Osteoblast (primary cell): Measurements from ENCODE around the gene CPA1. TPM values are rescaled to one million over a fixed set of nuclear protein-coding genes. Genes with fewer than 3 reads are reported as not detected.
A peak's percentile ranks its signal among the peaks of the same experiment; 100 is the strongest.

Experiments
- DNase-seq: peaks from one replicate; pipeline ENCODE4 v3.0.0; 2011; ENCODE audit warnings: low spot score, mixed read lengths; ENCODE audit not compliant: insufficient read length; ENCODE audit errors: missing footprints
- H2AFZ ChIP-seq: 2 replicates; pipeline ENCODE4 v1.6.0; 2011; ENCODE audit warnings: mild to moderate bottlenecking, low read length
- H3K27ac ChIP-seq: 2 replicates; pipeline ENCODE4 v1.5.1; 2011; ENCODE audit warnings: mild to moderate bottlenecking, low read depth, low read length, moderate library complexity
- H3K27me3 ChIP-seq: 2 replicates; pipeline ENCODE4 v1.6.0; 2012; ENCODE audit warnings: mild to moderate bottlenecking, control low read depth, inconsistent platforms, low read length, moderate library complexity; ENCODE audit not compliant: insufficient read depth
- H3K36me3 ChIP-seq: 2 replicates; pipeline ENCODE4 v1.5.1; 2011; ENCODE audit warnings: mild to moderate bottlenecking, low read length, control low read depth, moderate library complexity; ENCODE audit not compliant: insufficient read depth
- H3K4me1 ChIP-seq: 2 replicates; pipeline ENCODE4 v1.5.1; 2011; ENCODE audit warnings: mild to moderate bottlenecking, low read length, control low read depth, moderate library complexity; ENCODE audit not compliant: insufficient read depth
- H3K4me2 ChIP-seq: 2 replicates; pipeline ENCODE4 v1.6.0; 2011; ENCODE audit warnings: mild to moderate bottlenecking, low read length; ENCODE audit not compliant: insufficient read depth
- H3K4me3 ChIP-seq: fragments of 200-600 bp; sonication (generic); 3 replicates; pipeline ENCODE4 v1.5.1; 2012; ENCODE audit warnings: mild to moderate bottlenecking, low read length, inconsistent platforms; ENCODE audit not compliant: insufficient read depth
- H3K79me2 ChIP-seq: 2 replicates; pipeline ENCODE4 v1.6.0; 2012; ENCODE audit warnings: mild to moderate bottlenecking, low read length, control low read depth, inconsistent platforms; ENCODE audit not compliant: insufficient read depth
- H3K9me3 ChIP-seq: 2 replicates; pipeline ENCODE4 v1.5.1; 2011; ENCODE audit warnings: low read depth, low read length, control low read depth
- H4K20me1 ChIP-seq: 2 replicates; pipeline ENCODE4 v1.6.0; 2012; ENCODE audit warnings: mild to moderate bottlenecking, low read length, control low read depth; ENCODE audit not compliant: insufficient read depth
- total RNA-seq: library from RNA; depleted of rRNA; stranded (reverse); fragments of >200 nt; gene quantifications from 2 replicates; pipeline ENCODE4 v1.2.3, GENCODE V29; 2012
- TF ChIP-seq, protein P1 (sequence below): IDR thresholded peaks from 2 replicates; pipeline ENCODE4 v1.5.1; 2011; ENCODE audit warnings: mild to moderate bottlenecking, low read depth, low read length, moderate library complexity; ENCODE audit errors: extremely low read depth

Gene CPA1
- total RNA-seq, 1 donor = 1.1 TPM

DNA sequence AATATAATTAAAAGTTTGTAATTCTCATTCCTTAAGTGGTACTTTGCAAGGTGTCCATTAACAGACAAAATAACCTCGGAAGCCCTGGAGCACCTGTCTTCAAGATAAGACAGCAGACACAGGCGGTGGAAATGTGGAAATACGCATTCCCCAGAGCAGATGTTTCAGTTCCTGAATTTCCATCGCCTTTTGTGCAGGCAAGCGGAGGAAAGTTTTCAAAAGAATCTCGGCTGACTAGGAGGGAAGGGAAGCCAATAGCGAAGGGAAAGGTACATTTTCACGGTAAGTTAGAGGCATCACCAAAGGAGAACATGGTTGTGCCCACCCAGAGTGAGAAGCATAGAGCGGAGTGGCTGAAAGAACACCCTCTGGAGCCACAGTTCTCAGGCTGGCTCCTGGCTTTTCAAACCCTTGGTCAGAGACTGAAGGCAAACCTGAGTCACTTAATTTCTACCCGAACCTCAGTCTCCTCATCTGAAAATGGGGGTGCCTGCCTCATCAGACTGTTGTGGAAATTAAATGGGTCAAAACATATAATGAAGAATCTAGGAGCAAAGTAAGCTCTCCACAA is 13.6 kb downstream of the CPA1 start:
- no peaks in the 10 kb centered on the region for H4K20me1 ChIP-seq
- no peaks in the 10 kb centered on the region for H3K79me2 ChIP-seq
- no peak overlapping the region for H3K27ac ChIP-seq
- H3K36me3 ChIP-seq = no peaks in the 10 kb centered on the region
- TF ChIP-seq, protein P1, sequence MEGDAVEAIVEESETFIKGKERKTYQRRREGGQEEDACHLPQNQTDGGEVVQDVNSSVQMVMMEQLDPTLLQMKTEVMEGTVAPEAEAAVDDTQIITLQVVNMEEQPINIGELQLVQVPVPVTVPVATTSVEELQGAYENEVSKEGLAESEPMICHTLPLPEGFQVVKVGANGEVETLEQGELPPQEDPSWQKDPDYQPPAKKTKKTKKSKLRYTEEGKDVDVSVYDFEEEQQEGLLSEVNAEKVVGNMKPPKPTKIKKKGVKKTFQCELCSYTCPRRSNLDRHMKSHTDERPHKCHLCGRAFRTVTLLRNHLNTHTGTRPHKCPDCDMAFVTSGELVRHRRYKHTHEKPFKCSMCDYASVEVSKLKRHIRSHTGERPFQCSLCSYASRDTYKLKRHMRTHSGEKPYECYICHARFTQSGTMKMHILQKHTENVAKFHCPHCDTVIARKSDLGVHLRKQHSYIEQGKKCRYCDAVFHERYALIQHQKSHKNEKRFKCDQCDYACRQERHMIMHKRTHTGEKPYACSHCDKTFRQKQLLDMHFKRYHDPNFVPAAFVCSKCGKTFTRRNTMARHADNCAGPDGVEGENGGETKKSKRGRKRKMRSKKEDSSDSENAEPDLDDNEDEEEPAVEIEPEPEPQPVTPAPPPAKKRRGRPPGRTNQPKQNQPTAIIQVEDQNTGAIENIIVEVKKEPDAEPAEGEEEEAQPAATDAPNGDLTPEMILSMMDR = no peak
- H3K27me3 ChIP-seq = no peaks in the 10 kb centered on the region
- no peaks in the 10 kb centered on the region for H3K9me3 ChIP-seq
- H3K4me3 ChIP-seq = no peak overlapping the region
- H3K4me1 ChIP-seq = peaks cover 22% of the 10 kb centered on the region
- H3K4me2 ChIP-seq = no peak overlapping the region
- peak; percentile 32 for DNase-seq
- H2AFZ ChIP-seq = no peak overlapping the region

DNA sequence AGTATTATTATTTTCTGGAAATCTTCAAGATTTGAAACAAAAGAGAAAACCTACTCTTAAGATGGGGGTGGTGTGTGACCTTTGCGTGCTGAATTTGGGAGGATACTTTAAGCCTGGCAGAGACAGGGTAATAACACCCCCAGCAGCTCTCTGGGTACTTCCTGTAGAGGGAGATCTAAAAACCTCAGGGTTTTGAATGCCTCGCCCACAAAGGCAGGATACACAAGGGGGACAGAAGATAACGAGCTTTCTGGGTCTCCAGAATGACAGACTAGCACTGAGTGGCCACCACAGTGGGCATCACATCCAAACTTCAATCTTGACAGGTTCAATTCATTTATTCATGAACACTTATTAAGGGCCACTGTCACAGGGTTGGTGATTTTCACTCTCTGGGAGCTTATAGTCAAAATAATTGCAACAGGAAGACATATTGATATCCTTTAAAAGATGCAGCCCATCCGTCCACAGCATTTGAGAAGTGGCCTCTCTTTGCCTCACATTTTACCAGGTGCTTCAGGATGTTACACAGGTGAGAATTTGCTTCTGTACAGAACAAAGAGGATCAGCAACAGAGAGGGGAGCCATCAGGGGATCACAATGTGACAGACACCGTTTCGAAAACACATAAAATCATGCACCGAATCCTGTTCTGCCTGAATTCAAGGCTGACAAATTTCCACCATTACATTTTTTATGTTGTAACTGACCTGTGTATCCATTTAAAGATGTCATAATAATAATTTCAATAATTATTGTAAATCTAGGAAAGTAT is 14.3 kb downstream of the CPA1 start:
- Histone ChIP-seq H3K36me3 (no peaks in the 10 kb centered on the region), H3K4me1 (peaks cover 22% of the 10 kb centered on the region), H3K4me3 (no peak overlapping the region), H3K27me3 (no peaks in the 10 kb centered on the region), H2AFZ (no peak overlapping the region), H4K20me1 (no peaks in the 10 kb centered on the region), H3K4me2 (no peak overlapping the region), H3K27ac (no peak overlapping the region), H3K79me2 (no peaks in the 10 kb centered on the region), H3K9me3 (no peaks in the 10 kb centered on the region)
- TF ChIP-seq, protein P1 = no peak
- no peak for DNase-seq

DNA sequence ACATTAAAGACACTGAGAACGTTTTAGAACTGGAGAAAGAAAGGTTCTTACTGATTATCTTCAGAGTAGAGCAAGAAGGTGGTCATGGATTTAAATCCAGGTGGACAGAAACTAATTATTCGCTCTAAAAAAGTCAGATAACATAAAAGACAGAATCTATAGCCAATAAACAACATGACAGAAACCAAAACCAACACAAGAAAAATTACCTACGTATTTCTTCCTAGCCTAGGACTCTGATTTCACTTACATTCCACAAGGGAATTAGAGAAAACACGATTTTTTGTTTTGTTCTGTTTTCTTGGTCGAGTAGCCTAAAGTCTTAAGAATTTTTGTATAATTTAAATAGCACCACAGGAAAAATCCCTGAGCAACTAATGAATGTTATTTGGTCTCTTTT is 15.1 kb downstream of the CPA1 start:
- Histone ChIP-seq H3K27ac (no peak overlapping the region), H3K4me3 (no peak overlapping the region), H3K79me2 (no peaks in the 10 kb centered on the region), H3K27me3 (no peaks in the 10 kb centered on the region), H4K20me1 (no peaks in the 10 kb centered on the region), H3K9me3 (no peaks in the 10 kb centered on the region), H2AFZ (no peak overlapping the region), H3K4me1 (peaks cover 26% of the 10 kb centered on the region), H3K36me3 (no peaks in the 10 kb centered on the region), H3K4me2 (no peak overlapping the region)
- DNase-seq = no peak
- TF ChIP-seq, protein P1 = no peak

DNA sequence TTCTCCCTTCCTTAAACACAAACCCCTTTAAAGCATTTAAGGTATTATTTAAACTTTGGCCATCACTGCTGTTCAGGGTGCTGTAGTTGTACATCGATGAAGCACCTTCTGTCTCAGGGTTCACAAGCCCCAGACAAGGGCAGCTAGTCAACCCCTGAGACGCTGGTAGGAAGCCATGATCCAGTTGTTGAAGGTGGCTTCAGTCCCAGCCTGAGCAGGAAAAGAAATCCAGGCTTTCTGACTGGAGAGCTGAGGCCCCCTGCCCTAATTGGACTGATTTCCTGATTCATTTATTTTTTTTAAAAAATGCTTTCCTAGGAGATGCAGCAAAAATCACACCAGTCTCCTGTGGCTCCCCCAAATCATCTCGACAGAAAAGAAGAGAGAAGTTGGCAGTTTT is 15.8 kb downstream of the CPA1 start:
- DNase-seq = no peak
- Histone ChIP-seq H3K4me2 (no peak overlapping the region), H4K20me1 (no peaks in the 10 kb centered on the region)

More for the DNA sequence above, 15.8 kb downstream of the CPA1 start:
- Histone ChIP-seq H3K79me2 (no peaks in the 10 kb centered on the region), H3K4me3 (no peak overlapping the region), H3K4me1 (peaks cover 29% of the 10 kb centered on the region), H2AFZ (no peak overlapping the region), H3K36me3 (no peaks in the 10 kb centered on the region), H3K27ac (no peak overlapping the region), H3K9me3 (no peaks in the 10 kb centered on the region), H3K27me3 (no peaks in the 10 kb centered on the region)
- TF ChIP-seq, protein P1 = no peak
